SHP77 (cell line): Measurements from ENCODE around the gene SMPD3.

Experiments used
- DNase-seq, 2 experiments: peaks; one replicate each; lab custom pipeline; 2025; lab: John Stamatoyannopoulos, UW

The SMPD3 gene

GRCh38 chr16:68433316-68433715 is 15.0 kb downstream of the SMPD3 start:
- no peak for DNase-seq

DNA sequence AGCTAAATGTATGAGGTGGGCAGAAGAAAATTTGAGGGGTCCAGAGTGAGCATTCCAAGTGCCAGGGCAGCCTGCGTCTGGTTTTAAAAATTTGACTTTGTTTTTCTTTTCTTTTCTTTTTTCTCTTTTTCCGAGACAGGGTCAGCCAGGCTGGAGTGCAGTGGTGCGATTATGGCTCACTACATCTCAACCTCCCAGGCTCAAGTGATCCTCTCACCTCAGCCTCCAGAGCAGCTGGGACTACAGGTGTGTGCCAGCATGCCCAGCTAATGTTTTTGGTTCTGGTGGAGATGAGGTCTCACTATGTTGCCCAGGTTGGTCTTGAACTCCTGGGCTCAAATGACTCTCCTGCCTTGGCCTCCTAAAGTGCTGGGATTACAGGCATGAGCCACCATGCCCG is 15.6 kb downstream of the SMPD3 start:
- DNase-seq, result no peak

DNA sequence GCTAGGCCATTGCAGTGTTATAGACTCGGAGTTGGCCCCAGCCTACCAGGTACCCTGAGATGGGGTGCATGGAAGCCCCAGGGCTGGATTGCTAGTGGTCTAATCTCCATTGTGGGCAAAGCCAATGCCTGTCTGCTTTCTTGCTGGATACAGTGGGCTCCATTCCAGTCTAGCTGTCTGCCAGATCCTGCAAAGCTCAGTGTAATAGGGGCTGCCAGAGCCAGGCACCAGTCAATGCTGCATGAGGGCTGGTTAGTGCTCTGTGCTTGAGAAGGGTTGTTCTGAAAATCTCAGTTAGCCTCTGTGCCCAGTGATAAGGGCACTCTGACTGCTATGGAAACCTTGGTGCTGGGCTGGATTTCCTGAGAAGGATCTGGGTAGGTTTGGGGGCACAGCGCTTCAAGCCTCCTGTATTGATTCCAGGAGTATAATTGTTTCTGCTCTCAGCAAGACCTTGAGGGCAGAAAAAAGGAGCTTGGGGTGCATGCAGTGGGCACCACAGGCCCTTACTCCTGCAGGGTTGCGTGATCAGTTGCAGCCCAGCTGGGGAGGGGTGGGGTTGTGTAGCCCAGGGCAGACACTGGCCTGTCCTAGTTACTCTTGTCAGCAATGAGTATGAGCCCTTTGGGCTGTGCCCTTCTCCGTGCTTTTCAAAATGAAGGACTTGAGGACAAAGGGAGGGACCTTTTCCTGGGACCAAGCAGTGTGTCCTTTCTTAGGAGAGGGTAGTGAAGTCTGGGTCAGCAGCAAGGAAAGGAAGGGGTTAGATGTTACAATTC is 19.0 kb downstream of the SMPD3 start:
- no peak for DNase-seq

DNA sequence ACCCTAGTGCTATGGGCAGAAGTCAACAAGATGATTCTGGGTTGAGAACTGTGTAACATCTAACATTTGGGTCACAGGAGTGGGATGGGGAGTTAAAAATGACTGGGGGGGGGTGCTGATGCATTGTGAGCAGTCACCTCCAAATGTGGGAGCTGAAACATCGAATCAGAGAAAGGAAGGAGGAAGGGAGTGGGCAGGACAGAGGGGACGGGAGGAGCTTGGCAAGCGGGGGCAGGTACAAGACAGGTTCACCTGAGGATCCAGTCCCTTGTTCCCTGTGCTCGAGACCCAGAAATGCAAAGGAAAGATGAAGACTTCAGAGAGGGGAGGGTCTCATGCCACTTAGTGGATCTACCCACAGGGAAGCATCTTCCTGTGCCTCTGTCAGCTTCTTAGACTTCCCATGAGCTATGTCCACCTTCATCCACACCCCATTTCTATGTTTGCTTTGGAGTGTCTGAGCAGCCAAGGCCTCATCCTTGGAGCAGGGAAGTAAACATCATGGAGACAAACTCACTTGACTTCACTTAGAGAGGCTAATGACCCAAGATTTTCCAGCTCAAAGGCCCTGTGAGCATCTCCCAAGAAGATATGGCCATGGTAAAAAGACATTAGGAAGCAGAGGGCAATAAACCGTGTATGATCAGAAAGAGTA is 20.5 kb downstream of the SMPD3 start:
- DNase-seq, result no peak

DNA sequence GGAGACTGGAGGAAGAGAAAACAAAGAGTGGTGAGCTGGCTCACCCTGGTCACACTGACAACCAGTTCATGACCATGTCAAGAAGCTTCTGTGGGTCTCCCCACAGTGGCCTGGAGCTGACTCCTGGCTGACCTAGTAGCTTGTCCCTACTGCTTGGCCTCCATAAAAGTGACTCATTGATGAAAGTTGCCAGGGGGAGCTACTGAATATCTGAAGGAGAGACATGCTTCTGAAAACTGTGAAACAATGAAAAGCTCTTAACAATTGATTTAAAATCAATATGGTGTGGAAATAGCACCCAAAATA is 22.0 kb downstream of the SMPD3 start:
- no peak for DNase-seq

GRCh38 chr16:68425498-68426346 is 22.6 kb downstream of the SMPD3 start:
- DNase-seq, result no peak

DNA sequence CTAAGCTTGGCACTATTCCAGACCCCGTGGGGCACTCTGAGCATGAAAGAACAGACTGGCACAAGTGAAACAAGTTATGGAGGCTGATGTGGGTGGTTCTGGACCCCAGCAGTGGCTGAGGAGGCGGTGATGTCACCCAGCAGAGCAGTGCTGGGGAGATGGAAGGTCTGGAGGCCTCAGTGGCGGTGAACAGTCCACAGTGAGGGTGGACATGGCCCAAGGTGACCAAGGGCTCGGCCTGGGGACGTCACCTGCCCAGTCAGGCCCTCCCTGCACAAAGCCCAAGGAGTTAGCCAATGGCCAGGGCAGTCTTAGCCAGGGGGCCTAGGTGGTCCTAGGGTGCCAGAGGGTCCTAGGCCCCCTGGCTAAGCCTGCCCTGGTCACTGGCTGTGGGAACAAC is 24.5 kb downstream of the SMPD3 start:
- DNase-seq, result no peak

GRCh38 chr16:68422396-68422960 is 25.8 kb downstream of the SMPD3 start:
- DNase-seq, result no peak

- DNase-seq, result no peak
Measured at GRCh38 chr16:68421076-68421475, 27.2 kb downstream of the SMPD3 start.

GRCh38 chr16:68420366-68420942 is 27.9 kb downstream of the SMPD3 start:
- DNase-seq, result no peak

- peak; percentile 41 to 50 for DNase-seq
Measured at GRCh38 chr16:68417711-68418301, 30.5 kb downstream of the SMPD3 start.

DNA sequence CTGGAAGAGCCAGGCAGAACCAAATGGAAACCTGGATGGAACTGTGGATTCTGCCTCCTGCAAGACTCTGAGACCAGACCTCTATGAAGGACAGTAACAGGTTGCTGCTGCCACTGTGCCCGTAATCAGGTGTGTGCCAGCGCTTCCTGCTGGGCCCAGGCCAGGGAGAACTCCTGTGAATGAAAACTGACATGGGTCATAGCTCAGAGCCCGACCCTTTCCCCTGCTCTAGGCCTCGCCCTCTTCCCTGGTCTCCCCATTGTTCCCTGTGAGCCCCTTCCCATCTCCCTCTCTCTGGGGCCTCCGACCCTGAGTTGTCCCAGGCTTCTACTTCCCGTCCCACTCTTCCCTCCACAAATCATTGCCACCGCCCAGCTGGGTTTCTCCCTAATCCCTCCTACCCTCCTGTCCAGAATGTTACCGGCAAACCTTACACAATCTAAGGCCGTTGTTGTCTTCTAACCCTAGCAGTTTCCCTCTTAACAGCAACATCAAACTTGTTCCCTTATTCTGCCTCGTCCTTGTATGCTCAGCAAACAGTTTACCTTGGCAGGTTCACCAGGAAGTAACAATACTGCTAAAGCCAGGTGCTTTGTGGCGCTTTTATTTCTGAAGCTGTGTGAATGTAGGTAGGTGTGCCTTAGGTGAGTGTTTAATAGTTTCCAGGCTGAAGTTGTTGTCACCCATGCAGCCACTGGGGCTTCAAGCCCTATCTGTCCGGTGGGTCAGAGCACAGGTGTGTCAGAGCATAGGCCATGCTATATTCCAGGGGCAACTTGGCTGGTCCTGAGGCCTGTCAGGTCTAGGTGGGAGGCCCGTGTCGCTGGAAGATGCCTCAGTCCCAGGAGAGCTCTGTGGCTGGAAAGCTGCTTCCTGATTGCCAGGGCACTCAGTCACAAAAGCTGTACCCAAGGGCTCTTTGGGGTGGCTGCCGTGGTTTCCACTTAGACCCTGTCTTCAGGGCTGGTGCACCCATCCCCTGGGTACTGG is 32.0 kb downstream of the SMPD3 start:
- no peak for DNase-seq

- no peak for DNase-seq
Measured at GRCh38 chr16:68414581-68414980, 33.7 kb downstream of the SMPD3 start.

DNA sequence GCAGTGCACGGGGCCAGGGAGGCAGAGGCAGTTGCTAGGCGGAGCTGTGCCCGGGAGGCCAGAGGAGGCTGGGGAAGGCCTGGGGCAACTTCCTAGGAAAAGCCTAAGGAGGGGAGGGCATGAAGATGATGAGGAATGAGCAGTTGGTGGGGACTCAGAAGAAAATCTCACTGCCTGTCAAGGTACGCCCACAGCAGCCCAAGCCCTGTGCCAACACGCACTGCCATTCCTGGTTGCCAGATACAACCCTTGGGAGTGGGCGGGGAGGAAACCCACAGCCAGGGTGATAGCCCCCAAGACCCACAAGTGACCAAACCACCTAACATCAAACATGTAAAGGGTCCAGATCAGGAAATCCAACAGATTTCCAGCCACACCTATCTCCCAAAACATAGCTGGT is 36.2 kb downstream of the SMPD3 start:
- no peak for DNase-seq

GRCh38 chr16:68411086-68411485 is 37.2 kb downstream of the SMPD3 start:
- DNase-seq, result no peak

- DNase-seq, result no peak
Measured at GRCh38 chr16:68408967-68409366, 39.3 kb downstream of the SMPD3 start.

DNA sequence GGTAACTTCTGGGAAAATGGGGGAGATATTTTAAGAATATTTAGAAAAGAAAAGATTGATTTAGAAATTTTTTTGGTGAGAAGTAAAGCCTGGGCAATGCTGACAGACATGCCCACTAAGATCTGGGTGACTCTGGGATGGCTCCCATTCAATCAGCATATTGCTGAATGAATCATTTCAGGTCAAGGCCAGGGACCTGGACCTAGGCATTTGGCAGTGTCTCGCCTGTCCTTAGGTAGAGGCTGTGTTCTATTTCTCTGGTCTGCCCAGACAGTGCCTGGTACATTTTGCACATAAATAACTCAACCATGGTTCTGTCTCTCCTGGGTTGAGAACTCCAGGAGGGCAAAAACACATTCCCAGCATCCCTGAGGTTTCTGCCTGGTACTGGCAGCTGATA is 39.9 kb downstream of the SMPD3 start:
- DNase-seq, result no peak

- DNase-seq, result no peak
Measured at GRCh38 chr16:68406458-68407152, 41.7 kb downstream of the SMPD3 start.

DNA sequence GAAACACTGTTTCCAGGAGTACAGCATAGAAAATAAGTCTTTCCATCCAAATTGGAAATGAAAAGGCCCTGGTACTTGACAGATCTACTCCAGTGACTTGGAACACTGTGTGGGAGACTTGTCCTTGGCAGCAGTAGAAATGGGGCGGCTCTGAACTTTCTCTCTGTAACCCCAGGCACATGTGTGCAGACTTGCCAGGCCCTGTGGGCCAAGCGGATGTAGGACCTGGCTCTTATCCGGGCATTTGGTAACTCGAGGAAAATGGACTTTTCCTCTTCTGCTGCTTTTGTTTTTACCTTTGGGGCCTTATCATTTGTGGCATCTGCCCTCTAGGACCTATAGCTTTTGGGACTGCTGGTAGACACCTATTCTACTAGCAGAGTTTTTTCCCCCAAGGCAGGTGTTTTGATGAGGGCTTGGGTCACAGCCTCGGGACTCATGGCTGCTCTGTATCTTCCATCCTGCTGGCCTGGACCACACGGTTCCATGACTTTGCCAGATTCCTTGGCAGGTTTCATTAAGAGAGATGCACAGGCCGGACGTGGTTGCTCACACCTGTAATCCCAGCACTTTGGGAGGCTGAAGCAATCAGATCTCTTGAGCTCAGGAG is 43.5 kb downstream of the SMPD3 start:
- DNase-seq, result no peak

- no peak for DNase-seq
Measured at GRCh38 chr16:68403704-68404103, 44.6 kb downstream of the SMPD3 start.
